Activated CD8-positive, alpha-beta memory T cell treated with anti-CD3 and anti-CD28 coated beads for 1 hour (primary cell): ENCODE results near the gene PLEKHA7.

ENCODE experiments used
- DNase-seq, 2 donors: peaks; one replicate each; pipeline ENCODE4 v3.0.0-alpha.2; 2020; ENCODE audit warnings: low read depth in 1 of 2; ENCODE audit errors: extremely low read depth in 1 of 2

The PLEKHA7 gene

DNA sequence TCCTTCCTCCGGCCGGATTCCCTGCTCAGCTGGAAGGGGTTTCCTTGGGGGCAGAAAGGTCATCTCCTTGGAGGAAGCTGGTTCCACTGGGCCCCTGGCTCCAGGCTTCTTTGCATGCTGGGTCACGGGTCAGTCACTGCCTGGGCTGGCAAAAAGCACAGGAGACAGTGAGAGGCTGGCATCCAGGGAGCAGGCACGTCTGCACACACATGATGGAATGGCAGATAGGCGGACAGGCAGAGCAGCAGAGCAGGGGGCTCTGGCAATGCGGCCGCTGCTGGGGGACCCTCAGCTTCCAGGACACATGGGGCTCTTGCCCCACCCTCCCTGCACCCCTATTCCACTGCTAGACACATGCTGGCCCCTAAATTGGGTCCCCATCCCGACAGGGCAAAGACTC lies 235.3 kb downstream of the PLEKHA7 start:
- DNase-seq, result no peak

- DNase-seq, result no peak
These were observed 235.9 kb downstream of the PLEKHA7 start for GRCh38 chr11:16778286-16778685.

- DNase-seq, result no peak
These were observed 236.6 kb downstream of the PLEKHA7 start for GRCh38 chr11:16777613-16777975.

GRCh38 chr11:16776711-16777612 lies 237.3 kb downstream of the PLEKHA7 start:
- DNase-seq, result no peak

DNA sequence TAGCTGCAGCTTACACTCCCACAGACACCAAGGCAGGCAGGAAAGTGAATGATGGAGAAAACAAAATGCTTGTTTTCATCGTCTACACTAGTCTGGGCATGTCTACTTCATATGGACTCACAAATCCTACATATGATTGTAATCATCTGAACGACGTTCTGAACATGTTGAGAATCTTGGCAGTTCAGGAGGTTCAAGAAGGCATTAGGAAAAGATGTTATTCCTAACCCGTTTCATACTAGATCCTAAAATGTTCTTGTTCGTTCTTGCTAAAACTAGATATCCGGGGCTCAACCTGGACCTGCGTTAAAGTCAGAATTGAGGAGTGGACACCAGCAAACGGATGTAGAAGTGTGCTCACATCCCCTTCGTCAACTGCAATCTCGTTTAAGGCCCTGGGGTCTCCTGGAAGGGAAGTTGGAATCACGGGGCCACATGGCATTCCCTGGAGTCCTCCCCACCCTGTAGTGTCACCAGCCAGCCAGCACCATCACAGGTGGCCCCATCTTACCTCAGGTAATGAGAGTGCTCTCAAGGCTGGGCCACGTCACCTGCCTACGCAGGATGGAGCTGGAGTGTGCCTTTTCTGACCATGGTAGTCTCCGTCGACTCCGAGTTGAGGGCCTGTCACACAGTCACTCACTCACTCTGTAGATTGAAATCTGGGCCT lies 238.5 kb downstream of the PLEKHA7 start:
- no peak for DNase-seq

GRCh38 chr11:16774936-16775613 lies 239.1 kb downstream of the PLEKHA7 start:
- no peak for DNase-seq

DNA sequence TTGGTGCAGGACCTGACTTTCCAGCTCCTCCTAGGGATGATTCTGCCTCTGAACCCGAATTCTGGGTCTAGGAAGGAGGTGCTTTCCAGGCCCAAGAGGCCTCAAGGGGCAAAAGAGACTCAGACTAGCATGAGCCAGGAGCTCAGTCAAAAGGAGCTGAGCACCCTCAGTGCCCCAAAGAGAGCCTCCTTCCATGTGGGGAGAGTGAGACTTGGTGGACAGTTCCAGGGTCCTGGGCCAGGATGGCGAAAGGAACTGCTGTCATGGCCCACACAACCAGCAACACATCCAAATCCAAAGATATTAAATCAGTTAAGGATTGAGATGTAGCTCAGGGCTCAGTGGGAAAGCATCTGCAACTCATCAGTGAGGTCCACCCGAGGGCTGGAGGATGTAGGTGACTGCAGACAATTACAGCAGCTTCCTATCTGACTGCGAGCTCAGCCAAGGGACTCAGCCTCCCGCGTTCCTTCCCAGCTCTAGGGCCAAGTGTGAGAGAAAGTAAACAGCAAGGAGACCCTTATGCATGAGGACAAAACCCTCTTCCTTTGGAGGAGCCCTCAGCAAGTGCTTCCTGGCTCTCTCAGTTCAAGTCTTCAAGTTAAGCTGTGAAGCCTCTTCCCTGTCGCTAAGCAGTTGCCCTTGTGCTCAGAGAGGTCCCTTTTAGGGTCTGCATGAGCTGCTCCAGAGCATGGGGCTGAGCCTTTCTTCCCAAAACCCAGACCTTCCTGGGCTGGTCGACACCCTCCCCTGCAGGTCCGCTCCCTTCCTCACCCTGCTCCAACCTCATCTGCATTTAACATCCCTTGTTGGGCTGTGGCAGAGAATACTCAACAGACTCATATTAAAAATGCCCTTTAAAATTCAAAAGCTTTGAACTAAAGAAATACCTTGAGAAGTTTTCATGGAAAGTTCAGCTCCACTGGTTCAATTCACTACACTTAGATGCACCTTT lies 240.0 kb downstream of the PLEKHA7 start:
- DNase-seq, result no peak

- DNase-seq, result no peak
These were observed 242.1 kb downstream of the PLEKHA7 start for GRCh38 chr11:16772141-16772512.

GRCh38 chr11:16771350-16772140 lies 242.7 kb downstream of the PLEKHA7 start:
- DNase-seq, result no peak

DNA sequence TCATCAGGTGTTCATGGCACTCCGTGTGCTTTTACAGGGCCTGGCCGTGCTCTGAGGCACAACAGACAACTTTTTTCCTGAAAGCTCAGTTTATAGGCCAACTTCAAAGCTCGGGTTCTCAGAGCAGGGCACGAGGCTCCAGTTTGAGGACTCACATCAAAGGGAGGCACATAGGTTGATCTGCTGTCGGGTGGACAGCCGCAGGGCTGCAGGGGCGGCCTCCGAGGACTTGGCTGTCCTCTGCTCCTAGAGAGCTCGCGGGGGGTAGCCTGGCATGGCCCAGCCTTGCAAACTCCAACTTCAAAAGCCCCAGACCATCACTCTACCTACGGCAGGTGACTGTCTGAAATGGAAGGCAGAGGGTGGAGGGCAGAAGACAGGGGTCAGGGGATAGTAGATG lies 244.2 kb downstream of the PLEKHA7 start:
- DNase-seq, result no peak

DNA sequence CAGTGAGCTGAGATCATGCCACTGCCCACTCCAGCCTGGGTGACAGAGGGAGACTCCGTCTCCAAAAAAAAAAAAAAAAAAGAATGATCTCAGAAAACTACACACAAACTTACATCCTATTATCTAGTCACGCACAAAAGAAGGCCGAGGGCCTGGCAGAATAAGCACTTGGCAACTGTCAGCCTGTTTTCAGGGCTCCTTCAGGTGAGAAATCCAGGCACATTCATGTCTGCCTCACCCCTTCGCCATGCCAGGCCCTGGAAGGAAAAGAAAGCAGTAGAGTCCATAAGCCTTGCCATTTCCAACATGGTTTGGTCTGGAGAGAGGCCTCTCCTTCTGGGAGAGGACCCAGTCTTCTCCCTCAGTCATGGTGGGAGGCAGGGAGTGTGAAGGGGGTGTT lies 244.8 kb downstream of the PLEKHA7 start:
- no peak for DNase-seq

- DNase-seq, result no peak
These were observed 246.3 kb downstream of the PLEKHA7 start for GRCh38 chr11:16767957-16768356.

GRCh38 chr11:16767137-16767536 lies 247.1 kb downstream of the PLEKHA7 start:
- no peak for DNase-seq

- no peak for DNase-seq
These were observed 249.3 kb downstream of the PLEKHA7 start for GRCh38 chr11:16764888-16765287.

DNA sequence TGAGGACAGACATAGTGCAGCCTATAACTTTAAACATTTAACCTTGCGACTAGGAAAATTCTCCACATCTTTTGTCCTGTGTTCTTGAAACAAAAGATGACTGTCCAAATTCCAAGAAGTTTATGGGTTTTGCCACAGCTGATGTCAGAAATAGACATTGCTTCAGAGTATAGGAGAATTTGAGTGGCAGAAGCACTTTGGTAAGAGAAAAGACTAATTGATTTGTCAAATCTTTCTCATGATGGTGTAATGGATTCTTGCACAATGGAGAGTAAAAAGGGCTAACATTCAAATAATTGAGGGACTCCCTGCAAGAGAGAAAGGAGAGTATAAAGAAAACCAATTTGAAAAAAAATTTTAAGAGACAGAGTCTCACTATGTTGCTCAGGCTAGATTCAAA lies 250.5 kb downstream of the PLEKHA7 start:
- no peak for DNase-seq

DNA sequence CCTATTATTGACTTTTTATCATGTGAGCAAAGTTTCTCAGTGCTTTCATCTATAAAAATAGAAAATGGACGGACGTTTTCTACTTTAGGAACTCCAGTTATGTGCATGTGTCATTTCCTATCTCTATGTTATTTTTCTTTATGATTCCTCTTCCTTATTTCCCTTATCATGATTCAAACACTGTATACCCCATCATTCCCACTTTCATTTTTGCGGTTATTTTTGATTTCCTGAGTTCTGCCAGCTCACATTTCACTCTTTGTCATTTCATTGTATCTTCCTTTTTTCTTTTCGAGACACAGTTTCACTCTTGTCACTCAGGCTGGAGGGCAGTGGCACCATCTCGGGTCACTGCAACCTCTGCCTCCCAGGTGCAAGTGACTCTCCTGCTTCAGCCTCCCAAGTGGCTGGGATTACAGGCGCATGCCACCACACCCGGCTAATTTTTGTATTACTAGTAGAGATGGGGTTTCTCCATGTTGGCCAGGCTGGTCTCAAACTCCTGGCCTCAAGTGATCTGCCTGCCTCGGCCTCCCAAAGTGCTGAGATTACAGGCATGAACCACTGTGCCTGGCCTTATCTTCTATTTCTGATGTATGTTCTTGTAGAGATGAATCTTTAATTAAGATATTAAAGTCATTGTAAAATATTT lies 254.2 kb downstream of the PLEKHA7 start:
- no peak for DNase-seq

GRCh38 chr11:16758382-16759024 lies 255.7 kb downstream of the PLEKHA7 start:
- no peak for DNase-seq

GRCh38 chr11:16750417-16750816 lies 263.8 kb downstream of the PLEKHA7 start:
- no peak for DNase-seq

DNA sequence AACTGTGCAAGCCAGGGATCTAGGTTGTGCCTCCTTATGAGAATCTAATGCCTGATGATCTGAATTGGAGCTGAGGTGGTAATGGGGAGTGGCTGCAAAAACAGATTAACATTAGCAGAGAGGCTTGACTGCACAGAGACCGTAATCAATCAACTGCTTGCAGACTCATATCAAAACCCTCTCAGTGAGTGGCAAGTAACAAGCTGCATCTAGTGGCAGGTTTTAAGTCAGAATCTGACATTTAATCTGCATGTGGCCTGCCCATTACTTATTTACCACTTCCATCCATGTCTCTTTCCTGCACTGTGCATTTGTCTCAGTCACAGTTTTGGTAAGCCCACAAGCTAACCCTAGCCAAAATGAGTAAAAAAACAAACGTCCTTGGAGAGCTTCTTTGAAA lies 264.5 kb downstream of the PLEKHA7 start:
- DNase-seq, result no peak
